HG02943 (cell line): ENCODE results near the gene ARHGAP8.
"Not testable (repeated sequence)": the region's sequence is repeated elsewhere in the genome, so short reads cannot be mapped to it uniquely, and the experiment has no call there.

Experiments
- ATAC-seq: cut with Tn5 transposase; IDR thresholded peaks from one replicate; pipeline ENCODE4 v1.9.1; 2021; ENCODE audit warnings: mild to moderate bottlenecking, low read depth, moderate library complexity; ENCODE audit not compliant: unreplicated experiment

ARHGAP8 gene

DNA sequence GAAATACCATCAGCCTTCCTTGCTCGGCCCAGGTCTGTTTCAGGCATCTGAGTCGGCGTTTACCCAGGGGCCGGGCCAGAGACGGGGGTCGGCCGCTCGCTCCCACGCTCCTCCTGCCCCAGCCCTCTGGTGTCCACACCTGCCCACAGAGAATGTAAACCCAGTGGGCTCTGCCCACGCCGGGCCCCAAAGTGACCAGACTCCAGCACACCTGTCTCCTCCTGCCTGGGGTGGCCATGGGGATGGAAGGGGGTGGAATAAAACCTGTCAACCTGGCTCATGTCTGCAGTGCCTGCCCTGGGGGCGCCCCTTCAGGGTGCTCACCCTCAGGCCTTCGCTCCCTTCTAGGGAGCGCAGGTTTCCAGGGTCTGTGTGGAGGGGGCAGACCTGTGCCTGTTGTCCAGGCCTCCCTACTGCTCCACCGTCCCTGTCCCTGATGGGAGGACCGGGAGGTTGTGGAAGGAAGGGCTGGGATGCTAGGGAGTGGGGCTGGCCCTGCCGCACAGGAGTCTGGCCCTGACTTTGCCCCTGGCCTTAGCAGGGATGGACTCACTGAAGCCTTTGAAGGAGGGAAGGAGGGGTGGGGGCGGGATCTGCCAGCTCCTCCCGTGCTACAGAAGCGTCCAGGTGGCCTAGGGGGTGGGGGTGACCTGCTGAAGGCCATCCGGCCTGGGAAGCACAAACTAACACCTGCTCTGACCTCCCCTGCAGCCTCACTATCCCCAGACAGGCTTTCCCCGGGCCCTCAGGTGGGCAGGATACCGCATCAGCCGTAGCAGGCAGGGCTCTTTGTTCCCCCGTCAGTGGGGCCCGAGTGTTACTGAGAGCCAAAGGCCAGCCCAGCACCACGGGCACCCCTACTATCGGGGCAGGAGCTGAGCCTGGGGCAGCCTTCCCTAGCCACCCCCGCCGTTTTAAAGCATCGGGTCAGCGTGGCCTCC lies 14.7 kb upstream of the ARHGAP8 start:
- no peak for ATAC-seq

DNA sequence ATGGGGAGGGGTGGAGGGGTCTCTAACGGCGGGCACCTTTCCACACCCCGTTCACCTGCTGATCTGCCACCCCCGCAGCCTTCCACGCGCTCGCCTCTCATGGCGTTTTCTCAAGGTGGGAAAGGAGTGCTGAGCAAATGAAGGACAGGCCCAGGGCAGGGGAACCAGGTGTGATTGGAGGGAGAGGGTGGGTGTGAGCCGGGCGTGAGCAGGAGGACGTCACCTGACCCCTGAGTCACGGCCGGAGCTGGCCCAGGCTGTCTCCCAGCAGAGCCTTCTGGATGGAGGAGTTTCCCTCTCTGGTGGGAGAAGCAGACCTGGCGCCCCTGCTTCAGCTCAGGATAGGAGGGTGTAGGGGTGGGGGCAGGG lies 14.0 kb upstream of the ARHGAP8 start:
- ATAC-seq, result no peak

- ATAC-seq, result no peak
These were observed 13.4 kb upstream of the ARHGAP8 start for GRCh38 chr22:44739024-44739423.

DNA sequence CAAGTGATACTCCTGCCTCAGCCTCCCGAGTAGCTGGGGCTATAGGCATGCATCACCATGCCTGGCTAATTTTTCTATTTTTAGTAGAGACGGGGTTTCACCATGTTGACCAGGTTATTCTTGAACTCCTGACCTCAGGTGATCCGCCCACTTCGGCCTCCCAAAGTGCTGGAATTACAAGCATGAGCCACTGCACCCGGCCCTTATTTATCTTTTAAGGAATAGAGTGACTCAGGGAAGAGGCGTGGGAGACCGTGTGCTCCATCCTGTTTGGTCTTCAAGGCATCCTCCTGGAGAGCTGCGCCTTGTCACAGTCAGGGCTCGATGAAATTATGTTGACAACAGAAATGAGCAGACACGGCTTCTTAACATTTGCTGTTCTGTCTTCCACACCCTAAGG lies 12.7 kb upstream of the ARHGAP8 start:
- not testable (repeated sequence) for ATAC-seq

DNA sequence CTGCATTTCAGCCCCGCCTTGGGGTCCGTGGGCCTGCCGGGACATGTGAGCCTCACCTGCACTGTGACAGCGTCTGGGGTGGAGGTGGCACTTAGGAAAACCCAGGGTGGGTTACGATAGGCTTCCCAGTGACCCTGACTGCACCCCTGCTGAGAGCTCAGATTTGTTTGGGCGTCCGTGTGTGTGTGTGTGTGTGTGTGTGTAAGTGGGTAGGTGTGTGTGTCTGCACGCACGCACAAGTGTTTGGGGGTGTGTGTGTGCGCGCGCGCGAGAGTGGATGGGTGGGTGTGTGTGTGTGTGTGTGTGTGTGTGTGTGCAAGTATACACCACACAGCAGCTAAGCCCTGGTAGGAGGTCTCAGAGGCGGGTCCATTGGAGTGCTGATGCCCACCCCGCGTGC lies 12.1 kb upstream of the ARHGAP8 start:
- ATAC-seq, result no peak

DNA sequence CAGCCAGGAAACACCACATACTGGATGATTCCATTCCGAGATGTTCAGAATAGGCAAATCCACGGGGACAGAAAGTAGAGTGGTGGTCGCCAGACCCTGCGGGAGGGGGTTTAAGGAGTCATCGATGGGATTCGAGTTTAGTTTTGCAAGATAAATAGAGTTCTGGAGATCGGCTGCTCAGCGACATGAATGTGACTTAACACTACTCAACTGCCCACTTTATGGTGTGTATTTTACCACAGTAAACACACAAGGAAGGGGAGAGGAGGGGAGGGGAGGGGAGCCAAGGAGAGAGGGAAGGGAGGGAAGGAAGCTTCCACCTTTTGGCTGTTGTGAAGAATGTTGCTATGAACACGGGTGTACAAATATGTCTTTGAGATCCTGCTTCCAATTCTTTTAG lies 10.4 kb upstream of the ARHGAP8 start:
- ATAC-seq, result no peak

GRCh38 chr22:44743247-44743646 lies 9.1 kb upstream of the ARHGAP8 start:
- ATAC-seq, result no peak

DNA sequence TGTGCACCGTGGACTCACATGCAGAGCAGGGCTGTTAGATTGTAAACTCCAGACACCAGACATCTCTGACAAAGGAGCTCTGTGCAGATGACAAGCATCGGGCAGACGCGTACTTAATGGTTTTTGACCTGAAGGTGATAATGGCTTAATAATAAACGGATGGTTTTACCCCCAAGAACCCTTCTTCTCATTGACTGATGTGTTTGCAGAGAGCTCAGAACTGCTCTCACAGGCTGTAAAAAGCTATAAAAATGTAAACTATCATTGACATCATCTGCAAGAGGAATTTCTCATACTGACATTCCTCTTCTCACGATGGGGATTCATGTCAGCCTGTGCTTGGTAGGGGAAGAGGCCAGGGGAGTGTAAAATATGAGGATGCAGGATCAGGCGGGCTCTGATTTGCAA lies 8.6 kb upstream of the ARHGAP8 start:
- no peak for ATAC-seq

GRCh38 chr22:44745853-44746789 lies 6.3 kb upstream of the ARHGAP8 start:
- no peak for ATAC-seq

DNA sequence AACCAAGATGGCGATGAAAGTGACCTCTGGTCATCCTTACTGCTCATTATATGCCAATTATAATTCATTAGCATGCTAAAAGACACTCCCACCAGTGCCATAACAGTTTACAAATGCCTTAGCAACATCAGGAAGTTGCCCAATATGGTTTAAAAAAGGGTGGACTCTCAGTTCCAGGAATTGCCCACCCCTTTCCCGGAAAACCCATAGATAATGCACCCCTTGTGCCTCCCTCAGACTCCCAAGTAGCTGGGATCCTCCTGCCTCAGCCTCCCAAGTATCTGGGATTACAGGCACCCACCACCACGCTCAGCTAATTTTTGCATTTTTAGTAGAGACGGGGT lies 4.6 kb upstream of the ARHGAP8 start:
- not testable (repeated sequence) for ATAC-seq

DNA sequence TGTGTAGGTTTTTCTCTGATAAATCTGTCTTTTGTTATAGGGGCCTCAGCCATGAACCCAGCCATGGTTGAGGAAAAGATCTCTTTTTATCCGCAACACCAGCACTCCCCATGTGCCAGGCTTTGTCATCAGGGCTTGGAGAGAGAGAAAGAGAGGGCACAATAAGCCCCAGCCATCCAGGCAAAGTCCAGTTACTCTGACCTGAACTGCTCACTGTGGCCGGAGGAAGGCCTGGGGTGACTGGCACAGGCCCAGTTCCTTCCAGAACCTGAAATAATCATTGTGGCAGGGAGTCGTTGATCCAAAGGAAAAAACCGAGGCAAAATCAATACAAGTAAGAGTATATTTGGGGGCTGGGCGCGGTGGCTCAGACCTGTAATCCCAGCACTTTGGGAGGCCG lies 3.9 kb upstream of the ARHGAP8 start:
- ATAC-seq, result no peak

DNA sequence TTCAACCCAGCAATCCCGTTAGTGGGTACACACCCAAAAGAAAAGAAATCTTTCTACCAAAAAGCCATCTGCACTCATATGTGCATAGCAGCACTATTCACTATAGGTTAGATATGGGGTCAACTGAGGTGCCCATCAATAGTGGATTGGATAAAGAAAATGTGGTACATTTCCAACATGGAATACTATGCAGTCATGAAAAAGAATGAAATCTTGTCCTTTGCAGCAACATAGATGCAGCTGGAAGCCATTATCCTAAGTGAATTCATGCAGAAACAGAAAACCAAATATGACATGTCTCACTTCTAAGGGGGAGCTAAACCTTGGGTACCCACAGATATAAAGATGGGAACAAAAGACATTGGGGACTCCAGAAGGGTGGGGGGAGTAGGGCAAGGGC lies 1.9 kb upstream of the ARHGAP8 start:
- ATAC-seq, result no peak

DNA sequence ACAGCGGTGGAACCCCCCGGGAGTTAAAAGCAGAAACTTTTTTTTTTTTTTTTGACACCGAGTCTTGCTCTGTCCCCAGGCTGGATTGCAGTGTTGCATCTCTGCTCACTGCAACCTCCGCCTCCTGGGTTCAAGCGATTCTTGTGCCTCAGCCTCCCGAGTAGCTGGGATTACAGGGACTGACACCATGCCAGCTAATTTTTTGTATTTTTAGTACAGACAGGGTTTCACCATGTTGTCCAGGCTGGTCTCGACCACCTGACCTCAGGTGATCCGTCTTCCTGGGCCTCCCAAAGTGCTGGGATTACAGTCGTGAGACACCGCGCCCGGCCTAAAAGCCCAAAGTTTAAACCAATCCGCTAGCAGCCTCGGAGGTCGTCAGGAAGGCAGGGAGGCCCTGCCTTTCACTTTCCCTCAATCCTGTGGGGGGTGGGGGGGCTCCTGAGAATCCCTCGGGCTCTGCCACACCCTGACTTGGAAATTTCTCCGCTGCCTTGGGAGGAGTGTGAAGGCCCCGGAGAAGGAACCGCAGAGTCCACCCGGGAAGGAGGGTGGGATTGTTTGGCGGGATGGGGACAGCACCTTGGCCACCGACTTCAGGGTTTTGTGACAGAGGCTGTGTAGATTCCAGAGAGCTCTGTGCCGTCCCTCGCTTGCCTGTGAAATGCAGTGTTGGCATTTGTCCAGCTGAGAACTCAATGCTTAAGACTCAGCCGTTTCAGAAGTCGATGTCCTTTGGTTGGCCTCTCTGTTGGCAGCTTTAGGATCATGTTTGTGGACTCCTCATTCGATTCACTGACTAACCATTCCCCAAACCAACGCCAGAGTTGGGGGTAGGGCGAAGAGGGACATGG lies 1.0 kb downstream of the ARHGAP8 start:
- no peak for ATAC-seq

DNA sequence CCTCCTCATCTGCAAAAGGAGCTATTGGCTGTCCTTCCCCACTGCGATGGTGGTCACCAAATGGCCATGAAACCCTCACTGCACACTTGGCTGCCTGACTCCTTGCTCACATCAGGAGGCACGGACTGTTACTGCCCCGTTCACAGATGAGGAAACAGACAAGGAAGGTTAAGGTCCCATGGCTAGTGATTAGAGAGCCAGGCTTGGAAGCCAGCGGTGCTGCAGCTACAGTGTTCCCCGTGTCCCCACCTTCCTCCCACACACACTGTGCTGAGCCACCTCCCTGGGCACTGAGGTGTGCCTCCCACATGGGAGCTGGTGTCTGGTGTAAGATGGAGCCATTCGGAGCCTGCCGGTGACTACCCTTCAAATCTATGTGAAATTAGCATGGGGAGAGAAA lies 2.6 kb downstream of the ARHGAP8 start:
- ATAC-seq, result no peak

GRCh38 chr22:44755417-44755816 lies 3.0 kb downstream of the ARHGAP8 start:
- ATAC-seq, result no peak

GRCh38 chr22:44755956-44756361 lies 3.6 kb downstream of the ARHGAP8 start:
- no peak for ATAC-seq

DNA sequence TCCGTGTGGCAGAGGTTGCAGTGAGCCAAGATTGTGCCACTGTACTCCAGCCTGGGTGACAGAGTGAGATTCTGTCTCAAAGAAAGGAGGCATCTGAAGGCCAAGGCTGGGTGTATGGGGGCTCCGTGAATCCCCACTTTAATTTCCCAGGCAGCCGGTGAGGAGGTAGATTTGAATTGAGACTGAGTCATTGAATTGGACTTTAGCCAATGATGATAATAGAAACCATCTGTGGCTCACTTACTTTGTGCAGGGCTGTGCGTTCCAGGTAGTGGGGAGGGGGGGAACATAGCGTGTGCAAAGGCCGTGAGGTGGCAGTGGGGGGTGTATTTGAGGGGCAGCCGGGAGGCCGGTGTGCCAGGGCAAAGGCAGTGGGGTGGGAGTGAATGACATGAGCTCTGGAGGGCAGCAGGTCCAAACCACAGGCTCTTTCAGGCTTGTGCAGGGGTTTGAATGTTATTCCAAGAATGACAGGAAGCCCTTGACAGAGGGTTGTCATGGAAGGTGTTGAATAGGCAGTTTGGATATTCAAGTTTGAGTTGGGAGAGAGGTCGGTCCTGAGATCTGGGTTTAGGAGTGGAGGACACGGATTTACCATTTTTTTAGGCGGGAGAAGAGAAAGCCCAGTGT lies 6.1 kb downstream of the ARHGAP8 start:
- ATAC-seq, result no peak

DNA sequence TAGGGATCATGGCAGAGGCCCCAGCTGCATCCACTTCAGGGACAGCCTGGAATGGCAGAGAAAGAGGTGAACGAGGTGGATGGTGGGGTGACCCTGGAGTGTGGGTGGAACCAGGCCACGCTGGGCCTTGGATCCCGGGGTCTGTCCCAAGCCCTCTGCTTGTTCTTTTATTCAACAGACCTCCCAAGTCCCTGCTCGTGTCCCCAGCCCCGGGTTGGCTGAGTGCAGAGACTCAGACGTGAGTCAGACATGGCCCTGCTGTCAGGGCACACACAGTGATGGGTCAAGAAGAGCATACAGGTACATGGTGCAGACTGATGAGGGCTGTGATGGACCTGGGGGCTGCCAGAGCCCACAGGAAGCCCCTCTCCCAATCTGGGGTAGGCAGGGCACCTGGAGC lies 6.6 kb downstream of the ARHGAP8 start:
- ATAC-seq, result no peak

DNA sequence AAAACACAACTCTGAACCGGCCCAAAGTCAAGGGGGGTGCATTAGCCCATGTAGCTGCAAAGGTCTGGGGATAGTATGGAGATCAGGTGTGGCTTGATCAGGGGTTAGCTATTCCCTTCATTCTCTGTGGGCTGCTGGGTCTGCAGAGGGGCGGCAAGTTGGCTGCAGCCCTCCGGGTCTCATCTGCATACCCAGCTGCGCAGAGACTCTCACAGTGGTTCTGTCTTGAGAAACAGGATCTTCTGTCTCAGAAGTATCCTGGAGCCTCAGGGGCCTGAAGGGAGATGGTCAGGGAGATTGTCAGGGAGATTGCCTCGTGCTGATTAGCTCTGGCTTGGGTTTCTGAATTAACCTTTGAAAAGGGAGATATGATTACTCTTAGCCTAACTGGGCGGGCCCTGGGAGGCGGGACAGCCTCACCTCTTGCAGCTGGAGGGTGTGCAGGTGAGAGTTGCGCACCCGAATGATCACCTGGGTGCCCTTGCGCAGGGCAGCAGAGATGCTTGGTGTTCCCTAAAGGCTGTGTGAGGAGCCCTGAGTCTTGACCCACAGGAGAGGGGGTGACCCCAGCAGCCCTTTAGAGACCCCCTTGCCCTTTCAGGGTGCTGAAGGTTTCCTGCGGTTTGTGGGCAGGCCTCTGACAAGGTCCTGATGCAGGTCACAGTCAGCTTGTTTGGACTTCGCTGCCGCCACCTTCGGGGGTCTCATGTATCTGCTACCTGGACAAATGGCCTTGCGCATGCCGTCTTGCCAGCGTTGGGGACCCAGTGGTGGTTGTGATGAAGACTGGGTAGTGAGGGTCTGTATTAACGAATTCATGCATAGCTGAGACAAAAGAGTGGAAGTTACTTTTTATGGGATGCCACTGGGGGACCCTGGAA lies 7.3 kb downstream of the ARHGAP8 start:
- ATAC-seq, result no peak
